ENCODE results near the gene S100A2. TPM values are rescaled to one million over a fixed set of nuclear protein-coding genes. Genes with fewer than 3 reads are reported as not detected.
"Not testable (repeated sequence)": the region's sequence is repeated elsewhere in the genome, so short reads cannot be mapped to it uniquely, and the experiment has no call there.

The S100A2 gene
- total RNA-seq, 3 donors from 2014 or later = 0.33 to 5.4 TPM; not detected in 1

DNA sequence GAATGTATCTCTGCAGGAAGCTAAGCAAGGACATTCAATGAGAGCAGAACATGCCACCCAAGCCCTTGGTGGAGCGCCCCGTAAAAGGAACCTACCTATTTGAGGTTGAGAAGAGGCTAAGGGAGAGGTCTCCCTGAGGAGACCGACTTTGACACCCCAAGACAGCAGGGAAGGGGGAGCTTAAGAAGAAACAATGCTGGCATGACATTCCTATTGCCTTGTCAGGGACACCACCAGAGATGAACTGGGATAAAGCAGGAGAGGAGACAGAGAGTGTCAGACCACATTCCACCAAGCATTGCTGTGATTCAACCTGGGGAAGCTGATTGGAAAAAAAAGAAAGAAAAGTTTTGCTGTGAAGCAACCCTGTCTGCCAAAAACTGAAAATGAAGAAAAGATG, 13.3 kb upstream of the S100A2 start:
- intact Hi-C loops (cut with DNase I; ENCODE audit: low total_unique reads) = loop anchor here (10.0 kb wide), 1 partner anchor 46 kb away; the partner anchor contains the start of genes S100A1 and S100A13
- no peak for TF ChIP-seq POLR2A (IDR thresholded peaks at IDR 0.05)
- TF ChIP-seq POLR2AphosphoS5 (IDR thresholded peaks at IDR 0.05) = no peak
- TF ChIP-seq, protein P1, sequence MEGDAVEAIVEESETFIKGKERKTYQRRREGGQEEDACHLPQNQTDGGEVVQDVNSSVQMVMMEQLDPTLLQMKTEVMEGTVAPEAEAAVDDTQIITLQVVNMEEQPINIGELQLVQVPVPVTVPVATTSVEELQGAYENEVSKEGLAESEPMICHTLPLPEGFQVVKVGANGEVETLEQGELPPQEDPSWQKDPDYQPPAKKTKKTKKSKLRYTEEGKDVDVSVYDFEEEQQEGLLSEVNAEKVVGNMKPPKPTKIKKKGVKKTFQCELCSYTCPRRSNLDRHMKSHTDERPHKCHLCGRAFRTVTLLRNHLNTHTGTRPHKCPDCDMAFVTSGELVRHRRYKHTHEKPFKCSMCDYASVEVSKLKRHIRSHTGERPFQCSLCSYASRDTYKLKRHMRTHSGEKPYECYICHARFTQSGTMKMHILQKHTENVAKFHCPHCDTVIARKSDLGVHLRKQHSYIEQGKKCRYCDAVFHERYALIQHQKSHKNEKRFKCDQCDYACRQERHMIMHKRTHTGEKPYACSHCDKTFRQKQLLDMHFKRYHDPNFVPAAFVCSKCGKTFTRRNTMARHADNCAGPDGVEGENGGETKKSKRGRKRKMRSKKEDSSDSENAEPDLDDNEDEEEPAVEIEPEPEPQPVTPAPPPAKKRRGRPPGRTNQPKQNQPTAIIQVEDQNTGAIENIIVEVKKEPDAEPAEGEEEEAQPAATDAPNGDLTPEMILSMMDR (IDR thresholded peaks at IDR 0.05) = no peak
- no peak overlapping the region for H3K27ac ChIP-seq
- H3K4me3 ChIP-seq = no peak overlapping the region
- H3K9me3 ChIP-seq = no peaks in the 10 kb centered on the region
- no peak for DNase-seq (ENCODE audit: low spot score in 2 of 2)
- H3K27me3 ChIP-seq = no peaks in the 10 kb centered on the region
- H3K36me3 ChIP-seq = no peaks in the 10 kb centered on the region
- no peaks in the 10 kb centered on the region for H3K4me1 ChIP-seq

DNA sequence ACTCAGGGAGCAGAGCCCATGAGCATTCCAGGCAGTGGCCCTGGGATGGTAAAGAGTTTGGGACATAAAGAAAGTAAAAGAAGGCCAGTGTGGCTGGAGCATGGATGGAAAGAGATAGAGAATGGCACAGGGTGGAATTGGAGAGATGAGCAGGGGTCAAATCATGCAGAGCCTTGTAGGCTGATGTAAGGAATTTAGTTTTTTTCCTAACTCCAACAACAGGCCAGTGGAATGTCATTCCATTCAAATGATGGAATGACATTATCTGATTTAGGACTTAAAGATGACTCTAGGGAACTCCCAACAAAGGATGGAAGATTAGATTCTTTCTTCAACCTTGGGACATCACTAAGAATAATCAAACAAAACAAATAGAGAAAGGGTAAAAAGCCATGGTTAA, 12.8 kb upstream of the S100A2 start:
- Histone ChIP-seq H3K27ac (no peak overlapping the region), H3K27me3 (no peaks in the 10 kb centered on the region), H3K36me3 (no peaks in the 10 kb centered on the region), H3K4me1 (no peaks in the 10 kb centered on the region), H3K9me3 (no peaks in the 10 kb centered on the region), H3K4me3 (no peak overlapping the region)
- TF ChIP-seq, protein P1 (IDR thresholded peaks at IDR 0.05) = no peak
- no peak for TF ChIP-seq POLR2A (IDR thresholded peaks at IDR 0.05)
- TF ChIP-seq POLR2AphosphoS5 (IDR thresholded peaks at IDR 0.05) = no peak
- intact Hi-C loops (cut with DNase I; ENCODE audit: low total_unique reads) = loop anchor here (10.0 kb wide), 1 partner anchor 46 kb away; the partner anchor contains the start of genes S100A1 and S100A13
- DNase-seq (ENCODE audit: low spot score in 2 of 2) = no peak

DNA sequence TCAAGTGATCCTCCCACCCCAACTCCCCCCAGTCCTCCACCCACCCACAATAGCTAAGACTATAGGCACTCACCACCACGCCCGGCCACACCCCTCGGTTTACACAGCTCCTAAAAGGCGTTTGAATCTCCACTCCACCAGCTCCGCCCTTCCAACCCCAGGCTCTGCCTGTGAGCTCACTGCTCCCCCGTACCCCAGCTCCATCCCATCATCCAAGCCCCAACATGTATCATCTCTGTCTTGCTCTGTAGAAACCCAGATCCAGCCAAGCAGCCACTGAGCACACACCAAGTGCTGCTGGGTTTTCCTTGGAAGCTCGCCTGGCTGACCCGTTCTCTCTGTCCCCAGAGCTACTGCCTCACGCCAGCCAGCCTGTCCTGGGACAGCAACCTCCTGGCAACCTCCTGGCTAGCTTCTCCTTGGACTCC, 12.0 kb upstream of the S100A2 start:
- intact Hi-C loops (cut with DNase I; ENCODE audit: low total_unique reads) = loop anchor here (10.0 kb wide), 1 partner anchor 47 kb away; the partner anchor contains the start of genes S100A1 and S100A13
- Histone ChIP-seq H3K27ac (no peak overlapping the region), H3K9me3 (no peaks in the 10 kb centered on the region), H3K4me1 (no peaks in the 10 kb centered on the region), H3K36me3 (no peaks in the 10 kb centered on the region), H3K4me3 (no peak overlapping the region), H3K27me3 (no peaks in the 10 kb centered on the region)
- no peak for TF ChIP-seq POLR2AphosphoS5 (IDR thresholded peaks at IDR 0.05)
- no peak for TF ChIP-seq POLR2A (IDR thresholded peaks at IDR 0.05)
- TF ChIP-seq, protein P1 (IDR thresholded peaks at IDR 0.05) = no peak
- no peak for DNase-seq (ENCODE audit: low spot score in 2 of 2)

DNA sequence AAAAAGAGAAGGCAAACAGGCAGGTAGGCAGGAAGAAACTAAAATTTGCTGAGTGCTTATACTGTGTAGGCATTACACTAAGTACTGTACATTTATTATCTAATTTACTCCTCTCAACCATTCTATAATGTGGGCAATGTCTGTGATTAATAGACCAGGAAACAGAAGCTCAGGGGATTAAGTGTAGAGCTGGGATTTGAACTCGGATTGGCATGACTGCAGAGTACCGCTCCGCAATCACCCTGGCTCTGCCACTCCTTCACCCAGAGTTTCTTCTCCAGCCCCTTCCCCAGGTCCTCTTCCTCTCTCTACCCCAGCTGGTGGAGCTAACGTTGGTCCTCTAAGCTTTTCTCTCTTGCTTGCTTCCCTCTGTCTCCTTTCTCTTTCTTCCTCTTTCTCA, 11.5 kb upstream of the S100A2 start:
- intact Hi-C loops (cut with DNase I; ENCODE audit: low total_unique reads) = loop anchor here (10.0 kb wide), 1 partner anchor 48 kb away; the partner anchor contains the start of genes S100A1 and S100A13
- DNase-seq (ENCODE audit: low spot score in 2 of 2) = no peak
- no peaks in the 10 kb centered on the region for H3K9me3 ChIP-seq
- no peak overlapping the region for H3K4me3 ChIP-seq
- H3K36me3 ChIP-seq = no peaks in the 10 kb centered on the region
- H3K27me3 ChIP-seq = no peaks in the 10 kb centered on the region
- TF ChIP-seq, protein P1 (IDR thresholded peaks at IDR 0.05) = no peak
- no peak for TF ChIP-seq POLR2AphosphoS5 (IDR thresholded peaks at IDR 0.05)
- TF ChIP-seq POLR2A (IDR thresholded peaks at IDR 0.05) = no peak
- no peak overlapping the region for H3K27ac ChIP-seq
- H3K4me1 ChIP-seq = no peaks in the 10 kb centered on the region

DNA sequence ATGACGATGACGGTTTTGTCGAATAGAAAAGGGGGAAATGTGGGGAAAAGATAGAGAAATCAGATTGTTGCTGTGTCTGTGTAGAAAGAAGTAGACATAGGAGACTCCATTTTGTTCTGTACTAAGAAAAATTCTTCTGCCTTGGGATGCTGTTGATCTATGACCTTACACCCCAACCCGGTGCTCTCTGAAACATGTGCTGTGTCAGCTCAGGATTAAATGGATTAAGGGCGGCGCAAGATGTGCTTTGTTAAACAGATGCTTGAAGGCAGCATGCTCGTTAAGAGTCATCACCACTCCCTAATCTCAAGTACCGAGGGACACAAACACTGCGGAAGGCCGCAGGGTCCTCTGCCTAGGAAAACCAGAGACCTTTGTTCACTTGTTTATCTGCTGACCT, 9.9 kb upstream of the S100A2 start:
- DNase-seq (ENCODE audit: low spot score in 2 of 2); H3K27me3 ChIP-seq; H3K9me3 ChIP-seq; H3K27ac ChIP-seq; H3K4me3 ChIP-seq; H3K36me3 ChIP-seq; H3K4me1 ChIP-seq: not testable (repeated sequence)
- intact Hi-C loops (cut with DNase I; ENCODE audit: low total_unique reads) = loop anchor here (10.0 kb wide), 1 partner anchor 49 kb away; the partner anchor contains the start of genes S100A1 and S100A13

DNA sequence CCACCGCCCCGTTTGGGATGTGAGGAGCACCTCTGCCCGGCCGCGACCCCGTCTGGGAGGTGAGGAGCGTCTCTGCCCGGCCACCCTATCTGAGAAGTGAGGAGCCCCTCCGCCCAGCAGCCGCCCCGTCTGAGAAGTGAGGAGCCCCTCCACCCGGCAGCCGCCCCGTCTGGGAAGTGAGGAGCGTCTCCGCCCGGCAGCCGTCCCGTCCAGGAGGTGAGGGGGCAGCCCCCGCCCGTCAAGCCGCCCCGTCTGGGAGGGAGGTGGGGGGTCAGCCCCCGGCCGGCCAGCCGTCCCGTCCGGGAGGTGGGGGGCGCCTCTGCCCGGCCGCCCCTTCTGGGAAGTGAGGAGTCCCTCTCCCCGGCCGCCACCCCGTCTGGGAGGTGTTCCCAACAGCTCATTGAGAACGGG, 9.4 kb upstream of the S100A2 start:
- not testable (repeated sequence) for H3K27me3 ChIP-seq; DNase-seq (ENCODE audit: low spot score in 2 of 2); H3K9me3 ChIP-seq; H3K36me3 ChIP-seq; H3K27ac ChIP-seq; H3K4me3 ChIP-seq; H3K4me1 ChIP-seq
- intact Hi-C loops (cut with DNase I; ENCODE audit: low total_unique reads) = loop anchor here (10.0 kb wide), 1 partner anchor 50 kb away; the partner anchor contains the start of genes S100A1 and S100A13
